Measurements from ENCODE around the gene TMEM97.

GRCh38 chr17:28335201-28335958, 16.4 kb downstream of the TMEM97 start, which contains the start of the genes IFT20 and TNFAIP1:
- TF ChIP-seq, protein P1, sequence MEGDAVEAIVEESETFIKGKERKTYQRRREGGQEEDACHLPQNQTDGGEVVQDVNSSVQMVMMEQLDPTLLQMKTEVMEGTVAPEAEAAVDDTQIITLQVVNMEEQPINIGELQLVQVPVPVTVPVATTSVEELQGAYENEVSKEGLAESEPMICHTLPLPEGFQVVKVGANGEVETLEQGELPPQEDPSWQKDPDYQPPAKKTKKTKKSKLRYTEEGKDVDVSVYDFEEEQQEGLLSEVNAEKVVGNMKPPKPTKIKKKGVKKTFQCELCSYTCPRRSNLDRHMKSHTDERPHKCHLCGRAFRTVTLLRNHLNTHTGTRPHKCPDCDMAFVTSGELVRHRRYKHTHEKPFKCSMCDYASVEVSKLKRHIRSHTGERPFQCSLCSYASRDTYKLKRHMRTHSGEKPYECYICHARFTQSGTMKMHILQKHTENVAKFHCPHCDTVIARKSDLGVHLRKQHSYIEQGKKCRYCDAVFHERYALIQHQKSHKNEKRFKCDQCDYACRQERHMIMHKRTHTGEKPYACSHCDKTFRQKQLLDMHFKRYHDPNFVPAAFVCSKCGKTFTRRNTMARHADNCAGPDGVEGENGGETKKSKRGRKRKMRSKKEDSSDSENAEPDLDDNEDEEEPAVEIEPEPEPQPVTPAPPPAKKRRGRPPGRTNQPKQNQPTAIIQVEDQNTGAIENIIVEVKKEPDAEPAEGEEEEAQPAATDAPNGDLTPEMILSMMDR (IDR thresholded peaks at IDR 0.05; ENCODE audit: poor library complexity) = no peak
- TF ChIP-seq EZH2 (IDR thresholded peaks at IDR 0.05; ENCODE audit: borderline replicate concordance) = no peak

All from hepatocyte (in vitro differentiated cells).